A549 (cell line): ENCODE data around the gene BDH1. TPM values are rescaled to one million over a fixed set of nuclear protein-coding genes. Genes with fewer than 3 reads are reported as not detected.

Experiments
- ATAC-seq, 2 experiments: fragments of 200-7000 bp in 1 of 2; fragments of >200 bp in 1 of 2; cut with Nextera tagmentation in 1 of 2; cut with Tn5 transposase in 1 of 2; 3 replicates each; pipeline versions ENCODE4 v1.8.0 to v1.9.1; 2018 to 2020; ENCODE audit warnings: mild to moderate bottlenecking in 1 of 2, moderate library complexity in 1 of 2
- CTCF ChIA-PET: fragments of 300-600 bp; sonication (Branson Sonifier 250); formaldehyde crosslinking; extraction: SDS; loops from one replicate; lab custom pipeline; 2021; ENCODE audit warnings: antibody characterized with exemption, inconsistent platforms; lab: Yijun Ruan, JAX
- POLR2A ChIA-PET: fragments of 350-600 bp; formaldehyde crosslinking; extraction: SDS; loops from one replicate; lab custom pipeline; 2021; ENCODE audit warnings: antibody characterized with exemption, inconsistent platforms; lab: Yijun Ruan, JAX
- DNase-seq, 2 experiments: peaks; one replicate each; pipeline versions ENCODE4 v3.0.0 to v3.0.0-alpha.2; 2011 to 2016; ENCODE audit warnings: low read depth in 1 of 2, low spot score in 1 of 2
- FAIRE-seq: peaks from 2 replicates; lab custom pipeline; 2011; peaks lifted over from hg19 to GRCh38; lab: Jason Lieb, UNC
- H3K27ac ChIP-seq, 2 experiments: fragments of >200 bp; sonication (Bioruptor Twin); formaldehyde crosslinking; 3 replicates each; pipeline ENCODE4 v1.5.1; 2016 to 2017
- H3K4me1 ChIP-seq: fragments of >200 bp; sonication (Bioruptor Twin); formaldehyde crosslinking; 3 replicates; pipeline ENCODE4 v1.6.1; 2016
- H3K4me2 ChIP-seq: fragments of >200 bp; sonication (Bioruptor Twin); formaldehyde crosslinking; 3 replicates; pipeline ENCODE4 v1.6.1; 2016
- H3K4me3 ChIP-seq: fragments of >200 bp; sonication (Bioruptor Twin); formaldehyde crosslinking; 3 replicates; pipeline ENCODE4 v1.5.1; 2016
- H3K9me3 ChIP-seq: fragments of >200 bp; sonication (Bioruptor Twin); formaldehyde crosslinking; 3 replicates; pipeline ENCODE4 v1.6.1; 2016
- BHLHE40 ChIP-seq: IDR thresholded peaks from 2 replicates; pipeline ENCODE4 v1.6.1; 2012; ENCODE audit warnings: low read depth, low read length, inconsistent platforms
- CBX8 ChIP-seq: fragments of 200-600 bp; sonication (generic); IDR thresholded peaks from 2 replicates; pipeline ENCODE4 v1.6.1; 2016
- CHD4 ChIP-seq: fragments of 200-600 bp; sonication (generic); IDR thresholded peaks from 2 replicates; pipeline ENCODE4 v1.6.1; 2016; ENCODE audit warnings: antibody characterized with exemption, mild to moderate bottlenecking, borderline replicate concordance
- FOSB ChIP-seq: fragments of 250-450 bp; sonication (Bioruptor Pico); IDR thresholded peaks from 2 replicates; pipeline ENCODE4 v1.5.0; 2020; ENCODE audit warnings: mild to moderate bottlenecking, moderate library complexity
- HDAC2 ChIP-seq: fragments of 200-600 bp; sonication (generic); IDR thresholded peaks from 2 replicates; pipeline ENCODE4 v1.6.1; 2016
- HOXA7 ChIP-seq: fragments of 250-450 bp; sonication (Bioruptor Pico); IDR thresholded peaks from 2 replicates; pipeline ENCODE4 v1.5.0; 2020; ENCODE audit warnings: mild to moderate bottlenecking, moderate library complexity
- HOXB13 ChIP-seq: fragments of 250-450 bp; sonication (Bioruptor Pico); IDR thresholded peaks from 2 replicates; pipeline ENCODE4 v1.5.0; 2020; ENCODE audit warnings: low read depth, mild to moderate bottlenecking, moderate library complexity
- JUNB ChIP-seq: fragments of >200 bp; sonication (Bioruptor Twin); formaldehyde crosslinking; IDR thresholded peaks from 2 replicates; pipeline ENCODE4 v1.6.1; 2016
- KDM5A ChIP-seq: fragments of 200-600 bp; sonication (generic); IDR thresholded peaks from 2 replicates; pipeline ENCODE4 v1.6.1; 2016; ENCODE audit warnings: antibody characterized with exemption, mild to moderate bottlenecking
- MAFK ChIP-seq: fragments of 450-650 bp; IDR thresholded peaks from 2 replicates; pipeline ENCODE4 v1.6.1; 2014; ENCODE audit not compliant: partially characterized antibody
- MAZ ChIP-seq: fragments of 150-350 bp; IDR thresholded peaks from 2 replicates; pipeline ENCODE4 v1.6.1; 2014; ENCODE audit warnings: antibody characterized with exemption, low read depth, low read length, borderline replicate concordance
- MYC ChIP-seq: IDR thresholded peaks from 2 replicates; pipeline ENCODE4 v1.6.1; 2012; ENCODE audit warnings: mild to moderate bottlenecking, inconsistent platforms, low read length, improper control_type of control experiment, borderline replicate concordance
- POLR2AphosphoS2 ChIP-seq: conservative IDR thresholded peaks from 2 replicates; pipeline ENCODE4 v1.6.1; 2012; ENCODE audit warnings: low read length, improper control_type of control experiment, inconsistent platforms
- RCOR1 ChIP-seq: fragments of 150-350 bp; IDR thresholded peaks from 2 replicates; pipeline ENCODE4 v1.6.1; 2014; ENCODE audit warnings: antibody characterized with exemption, low read length, low read depth
- RFX5 ChIP-seq: fragments of 450-650 bp; IDR thresholded peaks from 2 replicates; pipeline ENCODE4 v1.7.1; 2014; ENCODE audit warnings: antibody characterized with exemption, mild to moderate bottlenecking, moderate library complexity
- SMC3 ChIP-seq: fragments of >200 bp; sonication (Bioruptor Twin); formaldehyde crosslinking; IDR thresholded peaks from 3 replicates; pipeline ENCODE4 v1.6.1; 2018; ENCODE audit warnings: inconsistent platforms
- TP53 ChIP-seq: fragments of 250-450 bp; sonication (Bioruptor Pico); IDR thresholded peaks from 2 replicates; pipeline ENCODE4 v1.5.0; 2021; ENCODE audit warnings: mild to moderate bottlenecking, moderate library complexity
- WGBS: methylation state at CpG from one replicate; pipeline ENCODE4 v1.1.6; 2017; ENCODE audit errors: missing lambda C conversion rate; 5-methylcytosine and 5-hydroxymethylcytosine counted together
- polyA plus RNA-seq, 4 experiments: library from polyadenylated mRNA; depleted of rRNA in 3 of 4; stranded (reverse); fragments of >200 nt; fragmentation: RNase III in 1 of 4; extraction: RNeasy Plus Mini Kit Qiagen cat#74134 plus additional on column Dnase treatment in 1 of 4; gene quantifications; 2 replicates in 3 of 4; 3 replicates in 1 of 4; pipeline ENCODE4 v1.2.3, GENCODE V29; 2011 to 2017
- TF ChIP-seq, protein P1 (sequence below): fragments of >200 bp; sonication (Bioruptor Twin); formaldehyde crosslinking; IDR thresholded peaks from 3 replicates; pipeline ENCODE4 v1.5.1; 2016
- TF ChIP-seq, protein P2 (sequence below): IDR thresholded peaks from 2 replicates; pipeline ENCODE4 v1.6.1; 2012
- TF ChIP-seq, protein P3 (sequence below): fragments of 200-600 bp; sonication (generic); IDR thresholded peaks from 2 replicates; pipeline ENCODE4 v1.6.1; 2016; ENCODE audit warnings: antibody characterized with exemption, mild to moderate bottlenecking, moderate library complexity
- TF ChIP-seq, protein P4 (sequence below): fragments of 450-650 bp; IDR thresholded peaks from 2 replicates; pipeline ENCODE4 v1.6.1; 2014; ENCODE audit warnings: antibody characterized with exemption
- TF ChIP-seq, protein P5 (sequence below): IDR thresholded peaks from 2 replicates; pipeline ENCODE4 v1.6.1; 2012
- TF ChIP-seq, protein P6 (sequence below): fragments of 150-350 bp; IDR thresholded peaks from 2 replicates; pipeline ENCODE4 v1.6.1; 2014; ENCODE audit warnings: low read depth, mild to moderate bottlenecking, low read length
- TF ChIP-seq, protein P7 (sequence below): fragments of >200 bp; sonication (Bioruptor Twin); formaldehyde crosslinking; IDR thresholded peaks from 2 replicates; pipeline ENCODE4 v1.6.1; 2016

Gene BDH1
- polyA plus RNA-seq, 2 of the 4 experiments (the other 2 are of a cell fraction), result 3.1 to 4.6 TPM

DNA sequence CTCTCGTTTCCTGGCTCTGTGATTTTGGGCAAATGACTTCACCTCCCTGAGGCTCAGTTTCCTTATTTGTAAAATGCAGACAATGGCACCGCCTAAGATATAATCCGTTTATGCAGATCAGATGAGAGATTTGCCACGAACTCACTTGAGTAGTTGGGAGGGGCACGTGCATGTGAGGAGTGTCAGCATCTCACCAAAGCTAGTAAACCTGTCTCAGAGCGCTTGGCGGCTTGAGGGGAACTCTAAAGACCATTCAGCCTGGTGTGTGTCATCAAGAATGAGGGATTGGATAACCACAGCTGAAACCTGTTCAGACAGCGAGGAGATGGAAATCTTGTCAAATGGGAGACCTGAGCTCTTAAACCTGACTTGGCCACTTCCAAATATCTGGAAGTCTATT lies 48.7 kb downstream of the BDH1 start:
- WGBS, result 86% methylated on average over 8 of the region's 8 CpGs
- ChIA-PET CTCF (interaction anchor here (1.1 to 3.0 kb wide), 3 partner anchors 17 to 250 kb away, joined by 3 to 16 read pairs (median 6); no protein-coding TSS in a partner anchor), POLR2A (no interaction called here)
- ATAC-seq, result no peak
- H3K4me3 ChIP-seq, result no peak overlapping the region
- H3K9me3 ChIP-seq, result no peaks in the 10 kb centered on the region
- no peak for FAIRE-seq
- DNase-seq, result no peak
- no peak for TF ChIP-seq BHLHE40
- no peak for TF ChIP-seq POLR2AphosphoS2
- no peak for TF ChIP-seq RFX5
- TF ChIP-seq, protein P1, sequence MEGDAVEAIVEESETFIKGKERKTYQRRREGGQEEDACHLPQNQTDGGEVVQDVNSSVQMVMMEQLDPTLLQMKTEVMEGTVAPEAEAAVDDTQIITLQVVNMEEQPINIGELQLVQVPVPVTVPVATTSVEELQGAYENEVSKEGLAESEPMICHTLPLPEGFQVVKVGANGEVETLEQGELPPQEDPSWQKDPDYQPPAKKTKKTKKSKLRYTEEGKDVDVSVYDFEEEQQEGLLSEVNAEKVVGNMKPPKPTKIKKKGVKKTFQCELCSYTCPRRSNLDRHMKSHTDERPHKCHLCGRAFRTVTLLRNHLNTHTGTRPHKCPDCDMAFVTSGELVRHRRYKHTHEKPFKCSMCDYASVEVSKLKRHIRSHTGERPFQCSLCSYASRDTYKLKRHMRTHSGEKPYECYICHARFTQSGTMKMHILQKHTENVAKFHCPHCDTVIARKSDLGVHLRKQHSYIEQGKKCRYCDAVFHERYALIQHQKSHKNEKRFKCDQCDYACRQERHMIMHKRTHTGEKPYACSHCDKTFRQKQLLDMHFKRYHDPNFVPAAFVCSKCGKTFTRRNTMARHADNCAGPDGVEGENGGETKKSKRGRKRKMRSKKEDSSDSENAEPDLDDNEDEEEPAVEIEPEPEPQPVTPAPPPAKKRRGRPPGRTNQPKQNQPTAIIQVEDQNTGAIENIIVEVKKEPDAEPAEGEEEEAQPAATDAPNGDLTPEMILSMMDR, result no peak
- no peak for TF ChIP-seq SMC3
- TF ChIP-seq HDAC2, result no peak
- TF ChIP-seq CHD4, result no peak
- TF ChIP-seq, protein P2, sequence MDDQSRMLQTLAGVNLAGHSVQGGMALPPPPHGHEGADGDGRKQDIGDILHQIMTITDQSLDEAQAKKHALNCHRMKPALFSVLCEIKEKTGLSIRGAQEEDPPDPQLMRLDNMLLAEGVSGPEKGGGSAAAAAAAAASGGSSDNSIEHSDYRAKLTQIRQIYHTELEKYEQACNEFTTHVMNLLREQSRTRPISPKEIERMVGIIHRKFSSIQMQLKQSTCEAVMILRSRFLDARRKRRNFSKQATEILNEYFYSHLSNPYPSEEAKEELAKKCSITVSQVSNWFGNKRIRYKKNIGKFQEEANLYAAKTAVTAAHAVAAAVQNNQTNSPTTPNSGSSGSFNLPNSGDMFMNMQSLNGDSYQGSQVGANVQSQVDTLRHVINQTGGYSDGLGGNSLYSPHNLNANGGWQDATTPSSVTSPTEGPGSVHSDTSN, result no peak
- TF ChIP-seq CBX8, result no peak
- TF ChIP-seq MYC, result no peak
- no peak for TF ChIP-seq RCOR1
- TF ChIP-seq HOXA7 (CRISPR knock-in tag), result no peak
- no peak for TF ChIP-seq JUNB
- H3K4me2 ChIP-seq, result no peak overlapping the region
- 0 out of 3 replicates have a peak, but pooled peaks cover 21% of the 10 kb centered on the region for H3K4me1 ChIP-seq
- no peak overlapping the region for H3K27ac ChIP-seq

DNA sequence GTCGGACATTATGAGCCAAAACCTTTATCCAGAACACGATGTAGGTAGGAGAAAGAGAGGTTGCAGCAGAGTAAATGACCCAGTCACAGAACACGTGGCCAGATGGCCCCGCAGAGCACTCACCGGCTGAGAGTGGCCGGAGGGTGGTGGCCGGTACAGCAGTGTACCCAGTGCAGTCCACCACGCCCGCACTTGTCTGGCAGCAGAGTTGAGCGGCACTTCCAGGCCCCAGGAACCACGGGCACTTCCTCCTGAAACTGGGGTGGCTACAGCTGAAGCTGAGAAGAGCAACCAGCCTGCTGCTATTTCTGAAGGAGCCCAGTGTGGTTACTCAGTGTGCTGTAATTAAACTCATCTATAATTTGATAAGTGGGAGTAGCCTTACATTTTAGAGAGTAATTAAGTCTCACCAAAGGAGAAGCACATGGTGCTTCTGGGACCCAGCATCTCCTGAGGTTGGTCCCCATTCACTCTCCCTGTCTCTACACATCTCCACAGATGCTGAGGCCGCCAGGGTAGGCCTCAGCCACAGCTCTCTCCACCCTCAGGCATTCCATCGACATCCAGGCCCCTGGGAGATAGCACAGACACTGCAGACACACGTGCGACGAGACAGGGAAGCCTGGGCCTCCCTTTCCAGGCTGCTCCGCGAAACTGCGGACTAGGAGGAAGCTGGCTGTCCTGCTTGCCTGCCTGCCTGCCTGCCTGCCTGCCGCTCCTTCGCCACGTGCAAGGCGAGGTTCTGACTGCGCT lies 49.8 kb downstream of the BDH1 start:
- WGBS, result 91% methylated on average over 13 of the region's 24 CpGs
- no peak for TF ChIP-seq TP53 (CRISPR knock-in tag)
- TF ChIP-seq, protein P3, sequence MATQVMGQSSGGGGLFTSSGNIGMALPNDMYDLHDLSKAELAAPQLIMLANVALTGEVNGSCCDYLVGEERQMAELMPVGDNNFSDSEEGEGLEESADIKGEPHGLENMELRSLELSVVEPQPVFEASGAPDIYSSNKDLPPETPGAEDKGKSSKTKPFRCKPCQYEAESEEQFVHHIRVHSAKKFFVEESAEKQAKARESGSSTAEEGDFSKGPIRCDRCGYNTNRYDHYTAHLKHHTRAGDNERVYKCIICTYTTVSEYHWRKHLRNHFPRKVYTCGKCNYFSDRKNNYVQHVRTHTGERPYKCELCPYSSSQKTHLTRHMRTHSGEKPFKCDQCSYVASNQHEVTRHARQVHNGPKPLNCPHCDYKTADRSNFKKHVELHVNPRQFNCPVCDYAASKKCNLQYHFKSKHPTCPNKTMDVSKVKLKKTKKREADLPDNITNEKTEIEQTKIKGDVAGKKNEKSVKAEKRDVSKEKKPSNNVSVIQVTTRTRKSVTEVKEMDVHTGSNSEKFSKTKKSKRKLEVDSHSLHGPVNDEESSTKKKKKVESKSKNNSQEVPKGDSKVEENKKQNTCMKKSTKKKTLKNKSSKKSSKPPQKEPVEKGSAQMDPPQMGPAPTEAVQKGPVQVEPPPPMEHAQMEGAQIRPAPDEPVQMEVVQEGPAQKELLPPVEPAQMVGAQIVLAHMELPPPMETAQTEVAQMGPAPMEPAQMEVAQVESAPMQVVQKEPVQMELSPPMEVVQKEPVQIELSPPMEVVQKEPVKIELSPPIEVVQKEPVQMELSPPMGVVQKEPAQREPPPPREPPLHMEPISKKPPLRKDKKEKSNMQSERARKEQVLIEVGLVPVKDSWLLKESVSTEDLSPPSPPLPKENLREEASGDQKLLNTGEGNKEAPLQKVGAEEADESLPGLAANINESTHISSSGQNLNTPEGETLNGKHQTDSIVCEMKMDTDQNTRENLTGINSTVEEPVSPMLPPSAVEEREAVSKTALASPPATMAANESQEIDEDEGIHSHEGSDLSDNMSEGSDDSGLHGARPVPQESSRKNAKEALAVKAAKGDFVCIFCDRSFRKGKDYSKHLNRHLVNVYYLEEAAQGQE, result no peak
- TF ChIP-seq FOSB (CRISPR knock-in tag), result no peak
- no peak for TF ChIP-seq KDM5A
- TF ChIP-seq, protein P4, sequence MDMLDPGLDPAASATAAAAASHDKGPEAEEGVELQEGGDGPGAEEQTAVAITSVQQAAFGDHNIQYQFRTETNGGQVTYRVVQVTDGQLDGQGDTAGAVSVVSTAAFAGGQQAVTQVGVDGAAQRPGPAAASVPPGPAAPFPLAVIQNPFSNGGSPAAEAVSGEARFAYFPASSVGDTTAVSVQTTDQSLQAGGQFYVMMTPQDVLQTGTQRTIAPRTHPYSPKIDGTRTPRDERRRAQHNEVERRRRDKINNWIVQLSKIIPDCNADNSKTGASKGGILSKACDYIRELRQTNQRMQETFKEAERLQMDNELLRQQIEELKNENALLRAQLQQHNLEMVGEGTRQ, result no peak
- TF ChIP-seq HDAC2, result no peak
- no peak for TF ChIP-seq MAFK
- TF ChIP-seq CHD4, result no peak
- TF ChIP-seq, protein P5, sequence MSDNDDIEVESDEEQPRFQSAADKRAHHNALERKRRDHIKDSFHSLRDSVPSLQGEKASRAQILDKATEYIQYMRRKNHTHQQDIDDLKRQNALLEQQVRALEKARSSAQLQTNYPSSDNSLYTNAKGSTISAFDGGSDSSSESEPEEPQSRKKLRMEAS, result no peak
- TF ChIP-seq, protein P6, sequence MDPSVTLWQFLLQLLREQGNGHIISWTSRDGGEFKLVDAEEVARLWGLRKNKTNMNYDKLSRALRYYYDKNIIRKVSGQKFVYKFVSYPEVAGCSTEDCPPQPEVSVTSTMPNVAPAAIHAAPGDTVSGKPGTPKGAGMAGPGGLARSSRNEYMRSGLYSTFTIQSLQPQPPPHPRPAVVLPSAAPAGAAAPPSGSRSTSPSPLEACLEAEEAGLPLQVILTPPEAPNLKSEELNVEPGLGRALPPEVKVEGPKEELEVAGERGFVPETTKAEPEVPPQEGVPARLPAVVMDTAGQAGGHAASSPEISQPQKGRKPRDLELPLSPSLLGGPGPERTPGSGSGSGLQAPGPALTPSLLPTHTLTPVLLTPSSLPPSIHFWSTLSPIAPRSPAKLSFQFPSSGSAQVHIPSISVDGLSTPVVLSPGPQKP, result no peak
- TF ChIP-seq, protein P7, sequence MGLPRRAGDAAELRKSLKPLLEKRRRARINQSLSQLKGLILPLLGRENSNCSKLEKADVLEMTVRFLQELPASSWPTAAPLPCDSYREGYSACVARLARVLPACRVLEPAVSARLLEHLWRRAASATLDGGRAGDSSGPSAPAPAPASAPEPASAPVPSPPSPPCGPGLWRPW, result no peak
- TF ChIP-seq SMC3, result no peak
- no peak for TF ChIP-seq MAZ
- TF ChIP-seq, protein P1, result no peak
- no peak for TF ChIP-seq HOXB13 (CRISPR knock-in tag)
- CTCF ChIA-PET, result interaction anchor here (1.0 to 3.0 kb wide), 3 partner anchors 57 to 249 kb away, joined by 3 to 16 read pairs (median 4); no protein-coding TSS in a partner anchor

More for the DNA sequence above, 49.8 kb downstream of the BDH1 start:
- ATAC-seq (no peak), FAIRE-seq (no peak), DNase-seq (no peak)
- POLR2A ChIA-PET, result no interaction called here
- H3K4me1 ChIP-seq, result 0 out of 3 replicates have a peak, but pooled peaks cover 17% of the 10 kb centered on the region
- peaks cover 4% of the 10 kb centered on the region; the same call in 1 of the 3 replicates for H3K9me3 ChIP-seq
- H3K4me2 ChIP-seq, result no peak overlapping the region
- peak overlapping the region in 1 of 2 experiments; percentile 43; a peak in 1 of 6 replicates for H3K27ac ChIP-seq
- H3K4me3 ChIP-seq, result no peak overlapping the region
